SK-N-SH treated with all-trans-retinoic acid at 6 μM for 48 hours (cell line): ENCODE measurements around the gene RBBP6.
"Not testable (repeated sequence)": the region's sequence is repeated elsewhere in the genome, so short reads cannot be mapped to it uniquely, and the experiment has no call there.

ENCODE experiments used
- ATAC-seq: fragments of 200-7000 bp; cut with Tn5 transposase; 3 replicates; pipeline ENCODE4 v1.9.1; 2020; ENCODE audit warnings: mild to moderate bottlenecking, moderate library complexity
- BACH2 ChIP-seq: fragments of 250-450 bp; sonication (Bioruptor Pico); IDR thresholded peaks from 2 replicates; pipeline ENCODE4 v1.9.0; 2021; ENCODE audit warnings: mild to moderate bottlenecking, borderline replicate concordance
- CREB5 ChIP-seq: fragments of 250-450 bp; sonication (Bioruptor Pico); IDR thresholded peaks from 2 replicates; pipeline ENCODE4 v1.5.1; 2020; ENCODE audit warnings: low read depth, mild to moderate bottlenecking, moderate library complexity
- CSDC2 ChIP-seq: fragments of 250-450 bp; sonication (Bioruptor Pico); IDR thresholded peaks from 2 replicates; pipeline ENCODE4 v1.5.0; 2020; ENCODE audit warnings: mild to moderate bottlenecking, moderate library complexity
- CSRNP3 ChIP-seq: fragments of 250-450 bp; sonication (Bioruptor Pico); IDR thresholded peaks from 2 replicates; pipeline ENCODE4 v1.5.1; 2021; ENCODE audit warnings: mild to moderate bottlenecking, moderate library complexity
- ESRRG ChIP-seq: fragments of 250-450 bp; sonication (Bioruptor Pico); IDR thresholded peaks from 2 replicates; pipeline ENCODE4 v1.6.1; 2021; ENCODE audit warnings: mild to moderate bottlenecking
- GLIS3 ChIP-seq: fragments of 250-450 bp; sonication (Bioruptor Pico); IDR thresholded peaks from 2 replicates; pipeline ENCODE4 v1.5.0; 2020; ENCODE audit warnings: mild to moderate bottlenecking, moderate library complexity
- ISL1 ChIP-seq: fragments of 250-450 bp; sonication (Bioruptor Pico); IDR thresholded peaks from 2 replicates; pipeline ENCODE4 v2.1.2; 2022; ENCODE audit warnings: mild to moderate bottlenecking, moderate library complexity
- OSR1 ChIP-seq: fragments of 250-450 bp; sonication (Bioruptor Pico); IDR thresholded peaks from 2 replicates; pipeline ENCODE4 v1.8.0; 2022; ENCODE audit warnings: moderate library complexity, mild to moderate bottlenecking, inconsistent platforms
- PATZ1 ChIP-seq: fragments of 250-450 bp; sonication (Bioruptor Pico); IDR thresholded peaks from 2 replicates; pipeline ENCODE4 v1.8.0; 2020; ENCODE audit warnings: mild to moderate bottlenecking, moderate library complexity, borderline replicate concordance
- POU6F1 ChIP-seq: fragments of 250-450 bp; sonication (Bioruptor Pico); IDR thresholded peaks from 2 replicates; pipeline ENCODE4 v1.8.0; 2021; ENCODE audit warnings: low read depth, mild to moderate bottlenecking, moderate library complexity, borderline replicate concordance
- PPARA ChIP-seq: fragments of 250-450 bp; sonication (Bioruptor Pico); IDR thresholded peaks from 2 replicates; pipeline ENCODE4 v1.5.0; 2020; ENCODE audit warnings: mild to moderate bottlenecking, borderline replicate concordance
- RARB ChIP-seq: fragments of 250-450 bp; sonication (Bioruptor Pico); IDR thresholded peaks from 2 replicates; pipeline ENCODE4 v1.8.0; 2021; ENCODE audit warnings: mild to moderate bottlenecking, moderate library complexity
- SNAI2 ChIP-seq: fragments of 250-450 bp; sonication (Bioruptor Pico); IDR thresholded peaks from 2 replicates; pipeline ENCODE4 v1.5.0; 2020; ENCODE audit warnings: mild to moderate bottlenecking, moderate library complexity
- TOX ChIP-seq: fragments of 250-450 bp; sonication (Bioruptor Pico); IDR thresholded peaks from 2 replicates; pipeline ENCODE4 v1.8.0; 2021; ENCODE audit warnings: mild to moderate bottlenecking, moderate library complexity, borderline replicate concordance
- TSHZ2 ChIP-seq: fragments of 250-450 bp; sonication (Bioruptor Pico); IDR thresholded peaks from 2 replicates; pipeline ENCODE4 v1.5.0; 2020; ENCODE audit warnings: mild to moderate bottlenecking, moderate library complexity
- ZC3H10 ChIP-seq: fragments of 250-450 bp; sonication (Bioruptor Pico); IDR thresholded peaks from 2 replicates; pipeline ENCODE4 v1.5.1; 2021; ENCODE audit warnings: mild to moderate bottlenecking, moderate library complexity
- ZFP3 ChIP-seq: fragments of 250-450 bp; sonication (Bioruptor Pico); IDR thresholded peaks from 2 replicates; pipeline ENCODE4 v1.5.0; 2020; ENCODE audit warnings: mild to moderate bottlenecking, moderate library complexity
- ZFP30 ChIP-seq: fragments of 450-650 bp; formaldehyde crosslinking; IDR thresholded peaks from 2 replicates; pipeline ENCODE4 v1.5.0; 2022; ENCODE audit warnings: mild to moderate bottlenecking, moderate library complexity
- ZNF565 ChIP-seq: fragments of 450-650 bp; formaldehyde crosslinking; conservative IDR thresholded peaks from 2 replicates; pipeline ENCODE4 v1.5.0; 2020; ENCODE audit warnings: low read depth, mild to moderate bottlenecking, moderate library complexity
- ZNF70 ChIP-seq: fragments of 450-650 bp; formaldehyde crosslinking; IDR thresholded peaks from 2 replicates; pipeline ENCODE4 v1.5.0; 2020; ENCODE audit warnings: mild to moderate bottlenecking, moderate library complexity

The RBBP6 gene

GRCh38 chr16:24493821-24494220 is 45.5 kb upstream of the RBBP6 start:
- TF ChIP-seq POU6F1 (no peak), GLIS3 (CRISPR knock-in tag) (no peak), ZC3H10 (CRISPR knock-in tag) (no peak), ZFP3 (no peak), RARB (CRISPR knock-in tag) (no peak), ISL1 (no peak), ZNF70 (no peak), CREB5 (no peak), SNAI2 (CRISPR knock-in tag) (no peak), ZFP30 (CRISPR knock-in tag) (no peak), OSR1 (CRISPR knock-in tag) (no peak), TOX (CRISPR knock-in tag) (no peak), PATZ1 (CRISPR knock-in tag) (no peak)
- no peak for ATAC-seq

GRCh38 chr16:24495207-24495606 is 44.2 kb upstream of the RBBP6 start:
- not testable (repeated sequence) for ATAC-seq

GRCh38 chr16:24497440-24497839 is 41.9 kb upstream of the RBBP6 start:
- ATAC-seq = peak; percentile 19; the same call in 1 of the 3 replicates

GRCh38 chr16:24499193-24499814 is 40.1 kb upstream of the RBBP6 start:
- TF ChIP-seq CSDC2 (CRISPR knock-in tag) (no peak), ESRRG (CRISPR knock-in tag) (no peak), TSHZ2 (CRISPR knock-in tag) (no peak), ZNF565 (CRISPR knock-in tag) (no peak), CSRNP3 (CRISPR knock-in tag) (no peak), CREB5 (no peak), ZFP30 (CRISPR knock-in tag) (no peak)
- peak; percentile 88 for ATAC-seq

More at GRCh38 chr16:24497440-24497839, 41.9 kb upstream of the RBBP6 start:
- TF ChIP-seq ESRRG (CRISPR knock-in tag) (no peak), OSR1 (CRISPR knock-in tag) (no peak), PPARA (no peak), GLIS3 (CRISPR knock-in tag) (no peak), BACH2 (CRISPR knock-in tag) (no peak), ZFP30 (CRISPR knock-in tag) (no peak)
- TF ChIP-seq, all 23 proteins: peak for 0
